B cell (primary cell): ENCODE results near the gene TMEM125. TPM values are rescaled to one million over a fixed set of nuclear protein-coding genes. Genes with fewer than 3 reads are reported as not detected.

Source experiments
- ATAC-seq: fragments of 200-7000 bp; cut with Tn5 transposase; one replicate; pipeline ENCODE4 v1.10.0; 2021; ENCODE audit warnings: low read depth, mild to moderate bottlenecking, moderate number of reproducible peaks, moderate library complexity
- CTCF ChIA-PET: fragments of 350-600 bp; sonication (Branson Sonifier 250); formaldehyde crosslinking; loops from one replicate; lab custom pipeline; 2021; ENCODE audit warnings: antibody characterized with exemption, inconsistent platforms; lab: Charles Lee
- POLR2A ChIA-PET: fragments of 350-600 bp; sonication (Branson Sonifier 250); formaldehyde crosslinking; loops from one replicate; lab custom pipeline; 2021; ENCODE audit warnings: antibody characterized with exemption; lab: Charles Lee
- DNase-seq: peaks from one replicate; pipeline ENCODE4 v3.0.0; 2013
- H2AFZ ChIP-seq: 2 replicates; pipeline ENCODE4 v1.6.1; 2012; ENCODE audit warnings: mild to moderate bottlenecking, low read depth, low read length; ENCODE audit not compliant: insufficient read depth, poor library complexity, severe bottlenecking
- H3K27ac ChIP-seq, 2 donors: 1 replicate in 1 of 2; 2 replicates in 1 of 2; pipeline ENCODE4 v1.5.1; 2012 to 2013; ENCODE audit warnings: low read length in 2 of 2, mild to moderate bottlenecking in 2 of 2, moderate library complexity in 1 of 2
- H3K27me3 ChIP-seq, 4 experiments: fragments of 200-600 bp in 1 of 4; sonication (generic) in 1 of 4; replicated peaks in 1 of 4; 1 replicate in 2 of 4; 2 replicates in 2 of 4; pipeline versions ENCODE4 v1.6.1 to v1.7.0; 2013 to 2016; ENCODE audit warnings: low read length in 3 of 4, mild to moderate bottlenecking in 2 of 4, mixed read lengths in 1 of 4, moderate library complexity in 1 of 4; ENCODE audit not compliant: insufficient read depth in 4 of 4, control insufficient read depth in 3 of 4; ENCODE audit errors: control extremely low read depth in 1 of 4
- H3K36me3 ChIP-seq, 2 experiments: replicated peaks in 1 of 2; 1 replicate in 1 of 2; 2 replicates in 1 of 2; pipeline versions ENCODE4 v1.6.1 to v1.7.1; 2013; ENCODE audit warnings: low read length in 1 of 2; ENCODE audit not compliant: insufficient read depth in 2 of 2, control insufficient read depth in 1 of 2; ENCODE audit errors: control extremely low read depth in 1 of 2, extremely low read depth in 1 of 2
- H3K4me1 ChIP-seq, 2 donors: fragments of 200-600 bp in 1 of 2; sonication (generic) in 1 of 2; 1 replicate in 1 of 2; 2 replicates in 1 of 2; pipeline versions ENCODE4 v1.5.1 to v1.6.1; 2013 to 2017; ENCODE audit warnings: low read length in 2 of 2; ENCODE audit not compliant: control insufficient read depth in 2 of 2, insufficient read depth in 2 of 2
- H3K4me2 ChIP-seq: replicated peaks from 2 replicates; pipeline ENCODE3; 2012; ENCODE audit warnings: mild to moderate bottlenecking, low read depth, low read length; ENCODE audit not compliant: poor library complexity, severe bottlenecking
- H3K4me3 ChIP-seq, 5 experiments: fragments of 200-600 bp in 1 of 5; sonication (generic) in 1 of 5; 1 replicate in 3 of 5; 2 replicates in 2 of 5; pipeline versions ENCODE4 v1.5.1 to v1.7.0; 2011 to 2016; ENCODE audit warnings: low read length in 4 of 5, mild to moderate bottlenecking in 4 of 5, low read depth in 2 of 5, control low read depth in 1 of 5, moderate library complexity in 1 of 5; ENCODE audit not compliant: insufficient read depth in 1 of 5; ENCODE audit errors: control extremely low read depth in 1 of 5, extremely low read depth in 1 of 5
- H3K79me2 ChIP-seq: fragments of 200-600 bp; sonication (generic); one replicate; pipeline ENCODE4 v1.6.0; 2016; ENCODE audit warnings: low read length; ENCODE audit not compliant: control insufficient read depth, insufficient read depth
- H3K9ac ChIP-seq: fragments of 200-600 bp; sonication (generic); 2 replicates; pipeline ENCODE4 v1.6.1; 2017; ENCODE audit warnings: mild to moderate bottlenecking, low read length, moderate library complexity
- H3K9me3 ChIP-seq, 3 donors: one replicate each; pipeline versions ENCODE4 v1.6.1 to v1.7.1; 2013; ENCODE audit warnings: low read length in 2 of 3; ENCODE audit not compliant: control insufficient read depth in 2 of 3, insufficient read depth in 1 of 3; ENCODE audit errors: control extremely low read depth in 1 of 3
- H4K20me1 ChIP-seq: 2 replicates; pipeline ENCODE4 v1.6.0; 2012; ENCODE audit warnings: mild to moderate bottlenecking, low read length; ENCODE audit not compliant: insufficient read depth, control insufficient read depth, poor library complexity, severe bottlenecking
- H3K27ac Mint-ChIP-seq: one replicate; pipeline ENCODE4 v1.8.0; 2021; ENCODE audit warnings: mixed read lengths
- H3K27me3 Mint-ChIP-seq: one replicate; pipeline ENCODE4 v1.8.0; 2021; ENCODE audit warnings: mixed read lengths
- H3K4me1 Mint-ChIP-seq: one replicate; pipeline ENCODE4 v1.8.0; 2021; ENCODE audit warnings: mixed read lengths
- H3K4me3 Mint-ChIP-seq: one replicate; pipeline ENCODE4 v1.8.0; 2021; ENCODE audit warnings: mixed read lengths
- H3K9me3 Mint-ChIP-seq: one replicate; pipeline ENCODE4 v1.8.0; 2022; ENCODE audit warnings: mixed read lengths; ENCODE audit not compliant: insufficient read depth
- CTCF ChIP-seq: fragments of 200-600 bp; IDR thresholded peaks from one replicate; pipeline ENCODE4 v1.8.0; 2022; ENCODE audit warnings: antibody characterized with exemption, mild to moderate bottlenecking
- EZH2 ChIP-seq: IDR thresholded peaks from 2 replicates; pipeline ENCODE4 v1.6.1; 2012; ENCODE audit warnings: borderline replicate concordance, low read depth, mild to moderate bottlenecking, moderate library complexity, low read length; ENCODE audit not compliant: insufficient read depth, poor library complexity, severe bottlenecking
- WGBS: methylation state at CpG from one replicate; pipeline ENCODE4 v1.1.5; 2013; ENCODE audit warnings: missing lambda C conversion rate; ENCODE audit not compliant: insufficient coverage; 5-methylcytosine and 5-hydroxymethylcytosine counted together
- intact Hi-C: fragments of 100-400 bp; cut with micrococcal nuclease; formaldehyde crosslinking; loops from one replicate; pipeline ENCODE4 v1.10.0; 2022
- polyA plus RNA-seq: library from polyadenylated mRNA; depleted of rRNA; stranded (reverse); fragments of >200 nt; gene quantifications from 2 replicates; pipeline ENCODE4 v1.2.3, GENCODE V29; 2012
- total RNA-seq, 2 donors: library from RNA; stranded (reverse); fragments of 120-200 nt in 1 of 2; gene quantifications; 1 replicate in 1 of 2; 2 replicates in 1 of 2; pipeline versions ENCODE4 v1.2.3 to v1.2.4, GENCODE V29; 2013 to 2022

TMEM125 gene
- total and polyA plus RNA-seq, 2 donors (not counting 1 experiment from before 2014, with no cell fraction given) = not detected

- no peak for TF ChIP-seq EZH2
- TF ChIP-seq CTCF = no peak
- no peak overlapping the region for H3K27ac Mint-ChIP-seq
- H3K27me3 Mint-ChIP-seq = peaks cover 21% of the 10 kb centered on the region
- DNase-seq (no peak), ATAC-seq (no peak)
- no peaks in the 10 kb centered on the region for H3K9me3 ChIP-seq
- no peak overlapping the region for H2AFZ ChIP-seq
- H3K4me3 ChIP-seq = no peak overlapping the region
- H3K9me3 Mint-ChIP-seq = no peaks in the 10 kb centered on the region
- H3K4me2 ChIP-seq = no peak overlapping the region
- no peaks in the 10 kb centered on the region for H3K79me2 ChIP-seq
- WGBS = 92% methylated on average over 1 of the region's 1 CpG
- H4K20me1 ChIP-seq = no peaks in the 10 kb centered on the region
- ChIA-PET CTCF (no interaction called here), POLR2A (no interaction called here)
- no peak overlapping the region for H3K4me3 Mint-ChIP-seq
- H3K36me3 ChIP-seq = no peaks in the 10 kb centered on the region
- no peaks in the 10 kb centered on the region for H3K4me1 Mint-ChIP-seq
- H3K27me3 ChIP-seq = peaks cover 0 to 3% (median 0%) of the 10 kb centered on the region in 4 experiments
- H3K4me1 ChIP-seq = no peaks in the 10 kb centered on the region
- H3K27ac ChIP-seq = no peak overlapping the region
- no peak overlapping the region for H3K9ac ChIP-seq
- intact Hi-C loops = no loop called here
Observed at GRCh38 chr1:43302201-43302600, 32.4 kb downstream of the TMEM125 start.

GRCh38 chr1:43302721-43303470 is 33.1 kb downstream of the TMEM125 start:
- TF ChIP-seq CTCF = no peak
- TF ChIP-seq EZH2 = no peak
- intact Hi-C loops = no loop called here
- Mint-ChIP-seq H3K27me3 (peaks cover 21% of the 10 kb centered on the region), H3K27ac (no peak overlapping the region), H3K4me3 (no peak overlapping the region), H3K4me1 (no peaks in the 10 kb centered on the region), H3K9me3 (no peaks in the 10 kb centered on the region)
- Histone ChIP-seq H3K27me3 (peaks cover 0 to 3% (median 0%) of the 10 kb centered on the region in 4 experiments), H3K4me3 (no peak overlapping the region), H3K9me3 (no peaks in the 10 kb centered on the region), H3K4me1 (no peaks in the 10 kb centered on the region), H3K27ac (no peak overlapping the region), H3K36me3 (no peaks in the 10 kb centered on the region), H2AFZ (no peak overlapping the region), H4K20me1 (no peaks in the 10 kb centered on the region), H3K4me2 (no peak overlapping the region), H3K79me2 (no peaks in the 10 kb centered on the region), H3K9ac (no peak overlapping the region)
- CTCF ChIA-PET = interaction anchor here (0.8 kb wide), 1 partner anchor 74 kb away, joined by 3 read pairs; no protein-coding TSS in a partner anchor
- POLR2A ChIA-PET = no interaction called here
- ATAC-seq = no peak
- no peak for DNase-seq
- WGBS = 88% methylated on average over 5 of the region's 7 CpGs
